Trophoblast cell (in vitro differentiated cells and primary cell): ENCODE measurements around the gene EPHB2.

ENCODE experiments used
- DNase-seq, 2 donors: peaks; one replicate each; pipeline ENCODE4 v3.0.0-alpha.2; 2016
- H2AFZ ChIP-seq: 2 replicates; pipeline ENCODE4 v1.6.1; 2013; ENCODE audit warnings: low read length, moderate library complexity, mild to moderate bottlenecking; ENCODE audit not compliant: insufficient read depth, poor library complexity
- H2AK5ac ChIP-seq: 2 replicates; pipeline ENCODE4 v1.6.1; 2013; ENCODE audit warnings: mild to moderate bottlenecking, low read length
- H2BK120ac ChIP-seq: 2 replicates; pipeline ENCODE4 v1.6.1; 2013; ENCODE audit warnings: low read length, mild to moderate bottlenecking, moderate library complexity; ENCODE audit not compliant: insufficient read depth, poor library complexity
- H2BK12ac ChIP-seq: 2 replicates; pipeline ENCODE4 v1.6.1; 2013; ENCODE audit warnings: mild to moderate bottlenecking, low read length, moderate library complexity
- H2BK5ac ChIP-seq: 2 replicates; pipeline ENCODE4 v1.6.1; 2013; ENCODE audit warnings: low read length, low read depth, moderate library complexity, mild to moderate bottlenecking; ENCODE audit not compliant: poor library complexity
- H3K14ac ChIP-seq: 2 replicates; pipeline ENCODE4 v1.6.1; 2013; ENCODE audit warnings: mild to moderate bottlenecking, low read length
- H3K18ac ChIP-seq: 2 replicates; pipeline ENCODE4 v1.6.1; 2013; ENCODE audit warnings: mild to moderate bottlenecking, low read length
- H3K23ac ChIP-seq: 2 replicates; pipeline ENCODE4 v1.6.1; 2013; ENCODE audit warnings: low read length
- H3K27ac ChIP-seq: 2 replicates; pipeline ENCODE4 v1.5.1; 2013; ENCODE audit warnings: low read depth, mild to moderate bottlenecking, inconsistent platforms, low read length, moderate library complexity
- H3K27me3 ChIP-seq: 2 replicates; pipeline ENCODE4 v1.6.1; 2013; ENCODE audit warnings: inconsistent platforms, mild to moderate bottlenecking, low read length, moderate library complexity; ENCODE audit not compliant: insufficient read depth
- H3K36me3 ChIP-seq, 2 experiments: 1 replicate in 1 of 2; 2 replicates in 1 of 2; pipeline ENCODE4 v1.6.1; 2013; ENCODE audit warnings: low read length in 2 of 2, mild to moderate bottlenecking in 2 of 2, moderate library complexity in 1 of 2; ENCODE audit not compliant: insufficient read depth in 2 of 2, control insufficient read depth in 1 of 2
- H3K4ac ChIP-seq: 2 replicates; pipeline ENCODE4 v1.6.1; 2013; ENCODE audit warnings: low read depth, mild to moderate bottlenecking, low read length, moderate library complexity
- H3K4me1 ChIP-seq, 2 experiments: 1 replicate in 1 of 2; 2 replicates in 1 of 2; pipeline ENCODE4 v1.6.1; 2013; ENCODE audit warnings: low read length in 2 of 2, mild to moderate bottlenecking in 2 of 2, moderate library complexity in 1 of 2; ENCODE audit not compliant: insufficient read depth in 2 of 2, control insufficient read depth in 1 of 2
- H3K4me2 ChIP-seq: 2 replicates; pipeline ENCODE4 v1.6.1; 2013; ENCODE audit warnings: inconsistent platforms, mild to moderate bottlenecking, low read length, moderate library complexity
- H3K4me3 ChIP-seq: 2 replicates; pipeline ENCODE4 v1.5.1; 2013; ENCODE audit warnings: mild to moderate bottlenecking, low read depth, low read length, inconsistent platforms
- H3K79me1 ChIP-seq: one replicate; pipeline ENCODE4 v1.6.1; 2013; ENCODE audit warnings: low read length
- H3K79me2 ChIP-seq: 2 replicates; pipeline ENCODE4 v1.6.1; 2013; ENCODE audit warnings: low read length, mild to moderate bottlenecking; ENCODE audit not compliant: control insufficient read depth, insufficient read depth, poor library complexity
- H3K9ac ChIP-seq: 2 replicates; pipeline ENCODE4 v1.6.1; 2013; ENCODE audit warnings: mild to moderate bottlenecking, low read length
- H3K9me3 ChIP-seq: 2 replicates; pipeline ENCODE4 v1.6.1; 2013; ENCODE audit warnings: low read depth, mild to moderate bottlenecking, control low read depth, inconsistent platforms, low read length; ENCODE audit not compliant: insufficient read depth
- H4K12ac ChIP-seq: 2 replicates; pipeline ENCODE4 v1.6.1; 2013; ENCODE audit warnings: low read depth, mild to moderate bottlenecking, low read length, moderate library complexity
- H4K8ac ChIP-seq: 2 replicates; pipeline ENCODE4 v1.6.1; 2013; ENCODE audit warnings: low read depth, mild to moderate bottlenecking, low read length, moderate library complexity
- H4K91ac ChIP-seq: one replicate; pipeline ENCODE4 v1.6.1; 2013; ENCODE audit warnings: low read depth, mild to moderate bottlenecking, low read length, moderate library complexity
- WGBS: extraction: QIAGEN DNeasy Blood & Tissue Kit; methylation state at CpG from one replicate; pipeline ENCODE4 v1.1.7; 2013; ENCODE audit warnings: missing lambda C conversion rate; ENCODE audit not compliant: insufficient read length, insufficient coverage; ENCODE audit errors: extremely low coverage; 5-methylcytosine and 5-hydroxymethylcytosine counted together

Gene EPHB2

DNA sequence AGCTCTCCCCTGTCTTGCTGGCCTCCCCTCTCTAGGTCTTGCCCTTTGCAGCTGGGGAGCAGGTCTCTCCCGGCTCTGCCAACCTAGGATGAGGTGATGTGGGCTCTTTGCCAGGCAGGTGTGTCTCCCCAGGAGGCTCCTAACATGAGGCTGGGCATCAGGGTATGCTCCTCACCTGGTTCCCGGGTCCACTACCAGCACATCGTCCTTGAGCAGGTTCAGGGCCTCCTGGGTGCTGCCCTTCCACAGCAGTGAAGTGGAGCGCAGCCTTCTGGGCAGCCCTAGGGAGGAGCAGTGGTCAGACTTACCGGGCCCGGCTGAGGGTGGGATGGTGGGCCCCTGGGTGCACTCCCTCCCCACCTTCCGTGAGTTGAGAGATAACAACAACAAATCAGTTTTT, 244.5 kb downstream of the EPHB2 start:
- H3K4me3 ChIP-seq = no peak overlapping the region

DNA sequence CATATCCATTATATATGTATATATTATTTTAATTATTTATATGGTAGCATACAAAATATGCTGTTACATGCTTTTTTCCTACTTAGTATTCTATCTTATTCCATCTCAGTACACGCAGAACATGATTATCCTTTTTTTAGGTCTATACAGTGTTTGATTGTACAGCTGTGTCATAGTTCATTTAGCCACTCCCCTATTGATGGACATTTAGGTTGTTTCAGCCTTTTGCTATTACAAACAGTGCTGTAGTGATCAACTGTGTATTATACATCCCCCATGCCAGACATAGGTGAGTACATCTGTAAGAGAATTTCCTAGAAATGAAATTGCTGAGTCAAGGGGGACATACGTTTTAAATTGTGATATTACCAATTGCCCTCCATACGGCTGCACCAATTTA, 246.4 kb downstream of the EPHB2 start:
- no peaks in the 10 kb centered on the region for H3K36me3 ChIP-seq
- no peak overlapping the region for H4K12ac ChIP-seq
- no peak overlapping the region for H3K4ac ChIP-seq
- H2AFZ ChIP-seq = no peak overlapping the region
- WGBS = no CpG with 5 or more reads among the region's 3 CpGs
- H2BK12ac ChIP-seq = no peak overlapping the region
- H3K4me1 ChIP-seq = no peaks in the 10 kb centered on the region
- peaks cover 13% of the 10 kb centered on the region for H3K27me3 ChIP-seq
- H3K9me3 ChIP-seq = no peaks in the 10 kb centered on the region
- H3K18ac ChIP-seq = no peak overlapping the region
- no peak overlapping the region for H2BK5ac ChIP-seq
- DNase-seq = no peak
- no peak overlapping the region for H4K8ac ChIP-seq
- H3K79me1 ChIP-seq = no peaks in the 10 kb centered on the region
- H3K27ac ChIP-seq = no peak overlapping the region
- H3K9ac ChIP-seq = no peak overlapping the region
- H3K4me3 ChIP-seq = no peak overlapping the region
- H3K23ac ChIP-seq = no peak overlapping the region
- no peak overlapping the region for H2AK5ac ChIP-seq
- H2BK120ac ChIP-seq = no peak overlapping the region
- H3K4me2 ChIP-seq = no peak overlapping the region
- no peak overlapping the region for H4K91ac ChIP-seq
- no peak overlapping the region for H3K14ac ChIP-seq
- no peaks in the 10 kb centered on the region for H3K79me2 ChIP-seq

More for the DNA sequence above, 244.5 kb downstream of the EPHB2 start:
- Histone ChIP-seq H2BK5ac (no peak overlapping the region), H3K9ac (no peak overlapping the region), H3K4ac (no peak overlapping the region), H4K91ac (no peak overlapping the region), H2BK12ac (no peak overlapping the region), H3K79me2 (no peaks in the 10 kb centered on the region), H3K4me2 (no peak overlapping the region), H4K8ac (no peak overlapping the region), H3K18ac (no peak overlapping the region), H3K79me1 (no peaks in the 10 kb centered on the region), H3K9me3 (no peaks in the 10 kb centered on the region), H3K4me1 (no peaks in the 10 kb centered on the region), H3K27ac (no peak overlapping the region), H2AFZ (no peak overlapping the region), H3K14ac (no peak overlapping the region), H4K12ac (no peak overlapping the region), H3K36me3 (no peaks in the 10 kb centered on the region), H2AK5ac (no peak overlapping the region), H3K23ac (no peak overlapping the region), H2BK120ac (no peak overlapping the region), H3K27me3 (peaks cover 13% of the 10 kb centered on the region)
- DNase-seq = no peak
- no CpG with 5 or more reads among the region's 7 CpGs for WGBS

GRCh38 chr1:22958556-22958955, 247.9 kb downstream of the EPHB2 start:
- no peak overlapping the region for H4K12ac ChIP-seq
- no peak overlapping the region for H3K4ac ChIP-seq
- H3K14ac ChIP-seq = no peak overlapping the region
- H3K4me2 ChIP-seq = no peak overlapping the region
- DNase-seq = no peak
- H4K8ac ChIP-seq = no peak overlapping the region
- no peak overlapping the region for H3K27ac ChIP-seq
- H3K4me3 ChIP-seq = no peak overlapping the region
- H3K79me2 ChIP-seq = no peaks in the 10 kb centered on the region
- H3K27me3 ChIP-seq = peaks cover 5% of the 10 kb centered on the region
- H2BK5ac ChIP-seq = no peak overlapping the region
- no peak overlapping the region for H3K9ac ChIP-seq
- no peak overlapping the region for H3K23ac ChIP-seq
- no peak overlapping the region for H2BK120ac ChIP-seq
- H2AFZ ChIP-seq = no peak overlapping the region
- no peak overlapping the region for H4K91ac ChIP-seq
- no peaks in the 10 kb centered on the region for H3K79me1 ChIP-seq
- H3K9me3 ChIP-seq = no peaks in the 10 kb centered on the region
- H3K36me3 ChIP-seq = no peaks in the 10 kb centered on the region
- H2BK12ac ChIP-seq = no peak overlapping the region
- WGBS = no CpG with 5 or more reads among the region's 9 CpGs
- no peaks in the 10 kb centered on the region for H3K4me1 ChIP-seq
- no peak overlapping the region for H3K18ac ChIP-seq
- H2AK5ac ChIP-seq = no peak overlapping the region

DNA sequence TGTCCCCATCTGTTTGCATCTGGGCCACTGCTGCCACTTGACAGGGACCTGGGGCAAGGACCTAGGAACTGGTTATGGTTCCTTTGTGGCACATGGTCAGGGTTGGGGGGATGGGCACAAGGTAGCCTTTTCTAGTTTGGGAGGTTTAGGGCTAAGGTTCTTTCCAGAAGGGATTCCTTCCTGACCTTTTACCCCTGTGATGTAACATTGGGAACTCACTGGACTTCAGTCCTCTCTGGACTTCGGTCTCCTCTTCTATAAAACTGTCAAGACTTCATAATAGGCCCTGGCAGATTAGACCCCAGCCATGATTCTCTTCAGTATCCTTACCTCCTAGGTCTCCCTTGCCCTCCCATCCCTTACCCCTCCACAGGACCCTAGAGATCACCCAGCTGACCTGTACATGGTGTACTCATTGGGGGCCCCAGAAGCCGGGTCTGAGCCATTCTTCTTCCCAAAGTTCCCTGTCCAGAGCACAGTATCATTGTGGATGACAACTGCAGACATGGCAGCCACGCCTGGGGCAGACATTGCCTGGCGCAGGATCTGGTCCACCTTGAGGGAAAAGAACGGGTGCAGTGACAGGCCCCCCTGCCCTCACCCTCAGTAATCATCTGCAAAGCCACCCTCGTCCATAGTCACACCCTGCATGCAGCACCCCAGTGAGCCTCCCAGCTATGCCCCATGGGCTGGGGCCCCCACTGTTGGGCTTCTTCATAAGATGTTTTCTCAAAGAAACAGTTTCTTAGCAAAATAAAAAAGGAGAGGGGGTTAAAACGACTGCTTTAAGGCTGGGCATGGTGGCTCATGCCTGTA, 249.1 kb downstream of the EPHB2 start:
- Histone ChIP-seq H3K4ac (no peak overlapping the region), H2BK12ac (no peak overlapping the region), H3K79me1 (no peaks in the 10 kb centered on the region), H3K9ac (no peak overlapping the region), H3K23ac (no peak overlapping the region), H2BK120ac (no peak overlapping the region), H3K4me2 (no peak overlapping the region), H2BK5ac (no peak overlapping the region), H3K27me3 (no peaks in the 10 kb centered on the region), H4K12ac (no peak overlapping the region), H3K18ac (no peak overlapping the region), H3K4me1 (no peaks in the 10 kb centered on the region), H4K91ac (no peak overlapping the region), H3K4me3 (no peak overlapping the region), H3K9me3 (no peaks in the 10 kb centered on the region), H3K79me2 (no peaks in the 10 kb centered on the region), H3K27ac (no peak overlapping the region), H3K14ac (no peak overlapping the region), H2AFZ (no peak overlapping the region), H4K8ac (no peak overlapping the region), H2AK5ac (no peak overlapping the region), H3K36me3 (no peaks in the 10 kb centered on the region)
- WGBS = no CpG with 5 or more reads among the region's 7 CpGs
- DNase-seq = no peak
